Right renal cortex interstitium (tissue), 3 donors: ENCODE measurements around the gene CTDSPL. TPM values are rescaled to one million over a fixed set of nuclear protein-coding genes. Genes with fewer than 3 reads are reported as not detected.

Experiments
- DNase-seq, 3 donors: peaks; one replicate each; pipeline ENCODE4 v3.0.0-alpha.2; 2013; ENCODE audit warnings: low read depth in 3 of 3, low spot score in 2 of 3
- polyA plus RNA-seq, 3 donors: library from polyadenylated mRNA; unstranded; fragments of 120-200 nt; gene quantifications; one replicate each; pipeline ENCODE4 v1.2.1, GENCODE V29; 2013; ENCODE audit not compliant: insufficient read length in 3 of 3

The CTDSPL gene
- polyA plus RNA-seq, 3 donors = 97.9 to 113 (median 107) TPM

GRCh38 chr3:38008971-38009580, 147.4 kb downstream of the CTDSPL start:
- no peak for DNase-seq

- no peak for DNase-seq
Observed at GRCh38 chr3:38009807-38010591, 148.3 kb downstream of the CTDSPL start.

- no peak for DNase-seq
Observed at GRCh38 chr3:38011111-38011510, 149.4 kb downstream of the CTDSPL start.

- DNase-seq = no peak
Observed at GRCh38 chr3:38015485-38015884, 153.8 kb downstream of the CTDSPL start.

- no peak for DNase-seq
Observed at GRCh38 chr3:38015984-38016383, 154.3 kb downstream of the CTDSPL start.

GRCh38 chr3:38016410-38016809, 154.7 kb downstream of the CTDSPL start:
- DNase-seq = no peak

- DNase-seq = no peak
Observed at GRCh38 chr3:38016847-38017444, 155.3 kb downstream of the CTDSPL start.

GRCh38 chr3:38017445-38018295, 156.0 kb downstream of the CTDSPL start:
- DNase-seq = no peak

GRCh38 chr3:38018296-38019266, 156.9 kb downstream of the CTDSPL start:
- no peak for DNase-seq

GRCh38 chr3:38019658-38020341, 158.1 kb downstream of the CTDSPL start:
- DNase-seq = no peak

- DNase-seq = no peak
Observed at GRCh38 chr3:38020342-38020726, 158.7 kb downstream of the CTDSPL start.

- no peak for DNase-seq
Observed at GRCh38 chr3:38021196-38021595, 159.5 kb downstream of the CTDSPL start.

GRCh38 chr3:38022301-38022700, 160.6 kb downstream of the CTDSPL start:
- DNase-seq = no peak

- DNase-seq = no peak
Observed at GRCh38 chr3:38022896-38023709, 161.4 kb downstream of the CTDSPL start.

GRCh38 chr3:38026856-38027255, 165.2 kb downstream of the CTDSPL start:
- no peak for DNase-seq

- no peak for DNase-seq
Observed at GRCh38 chr3:38027466-38028465, 166.1 kb downstream of the CTDSPL start.
